Measurements from ENCODE around the gene LYZ.

The LYZ gene

DNA sequence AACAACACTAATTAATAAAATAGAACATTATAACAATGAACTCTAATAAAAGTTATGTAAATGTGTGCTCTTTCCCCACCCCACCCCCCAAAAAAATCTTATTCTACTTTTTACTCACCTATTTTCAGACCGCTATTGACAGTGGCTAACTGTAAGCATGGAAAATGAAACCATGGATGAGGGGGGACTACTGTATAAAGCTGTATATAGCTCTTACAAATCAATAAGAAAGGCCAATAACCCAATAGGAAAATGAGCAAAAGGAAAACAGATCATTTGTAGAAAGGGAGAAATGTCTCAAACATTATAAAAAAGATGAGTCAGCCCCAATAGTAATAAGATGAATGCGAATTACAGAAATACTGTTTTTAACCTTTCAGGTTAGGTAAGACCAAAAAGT is 38.7 kb downstream of the LYZ start:
- DNase-seq (ENCODE audit: low read depth in 3 of 3) = no peak

- no peak for DNase-seq (ENCODE audit: low read depth in 3 of 3)
These were observed 40.2 kb downstream of the LYZ start for GRCh38 chr12:69388371-69388770.

DNA sequence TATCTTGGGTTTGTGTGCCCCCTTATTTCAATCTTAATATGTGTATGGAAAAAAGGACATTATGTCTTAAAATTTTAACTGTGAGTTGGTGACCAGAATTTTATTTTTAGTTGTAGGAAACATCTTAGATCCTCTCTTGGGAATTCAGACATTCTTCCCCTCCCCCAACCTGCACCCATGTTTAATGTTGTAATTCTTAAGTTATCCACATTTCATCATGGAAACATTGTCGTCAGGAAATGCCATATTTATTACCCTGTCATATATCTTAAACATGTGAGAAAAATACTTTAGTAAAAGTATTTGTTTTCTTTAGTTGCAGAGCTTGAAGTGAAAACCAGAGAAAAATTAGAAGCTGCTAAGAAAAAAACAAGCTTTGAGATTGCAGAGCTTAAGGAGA is 41.6 kb downstream of the LYZ start:
- no peak for DNase-seq (ENCODE audit: low read depth in 3 of 3)

DNA sequence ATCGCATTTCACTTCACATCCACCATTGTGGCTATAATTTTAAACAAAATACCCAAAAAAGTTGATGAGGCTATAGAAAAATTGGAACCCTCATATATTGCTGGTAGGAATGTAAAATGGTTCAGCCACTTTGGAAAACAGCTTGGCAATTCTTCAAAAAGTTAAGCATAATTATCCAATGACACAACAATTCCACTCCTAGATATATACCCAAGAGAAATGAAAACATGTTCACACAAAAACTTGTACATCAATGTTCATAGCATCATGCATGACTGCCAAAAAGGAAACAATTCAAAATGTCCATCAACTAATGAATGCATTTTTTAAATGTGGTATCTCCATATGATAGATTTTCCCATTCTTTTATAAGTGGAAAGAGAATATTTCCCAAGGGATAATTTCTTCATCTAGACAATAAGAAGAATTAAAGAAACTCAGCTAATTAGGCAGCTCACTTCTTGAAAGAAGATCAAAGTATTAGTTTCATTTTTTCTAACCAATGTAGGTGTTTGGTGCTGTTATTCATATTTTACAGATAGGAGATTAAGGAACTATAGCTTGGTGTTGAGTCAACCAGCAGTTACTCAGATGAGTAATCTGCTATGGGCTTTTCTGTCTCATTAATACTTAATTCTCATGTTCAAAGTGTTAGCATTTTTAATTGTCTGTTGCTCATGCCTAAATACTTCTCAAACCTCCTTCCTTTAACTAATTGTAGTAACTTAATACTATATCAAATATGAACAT is 44.2 kb downstream of the LYZ start:
- no peak for DNase-seq (ENCODE audit: low read depth in 3 of 3)

- no peak for DNase-seq (ENCODE audit: low read depth in 3 of 3)
These were observed 47.9 kb downstream of the LYZ start for GRCh38 chr12:69396041-69396440.

- no peak for DNase-seq (ENCODE audit: low read depth in 3 of 3)
These were observed 48.8 kb downstream of the LYZ start for GRCh38 chr12:69396963-69397362.

DNA sequence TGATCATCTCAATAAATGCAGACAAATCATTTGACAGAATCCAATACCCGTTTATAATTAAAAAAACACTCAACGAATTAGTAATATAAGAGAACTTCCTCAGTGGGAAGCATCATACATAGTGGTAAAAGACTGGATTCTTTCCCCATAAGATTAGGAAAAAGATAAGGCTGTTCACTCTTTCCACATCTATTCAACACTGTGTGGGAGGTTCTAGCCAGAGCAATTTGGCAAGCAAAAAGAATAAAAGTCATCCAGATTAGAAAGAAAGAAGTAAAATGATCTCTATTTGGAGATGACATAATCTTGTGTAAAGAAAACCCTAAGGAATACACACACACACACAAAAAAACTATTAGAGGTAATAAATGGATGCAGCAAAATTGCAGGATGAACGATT is 49.8 kb downstream of the LYZ start:
- no peak for DNase-seq (ENCODE audit: low read depth in 3 of 3)

DNA sequence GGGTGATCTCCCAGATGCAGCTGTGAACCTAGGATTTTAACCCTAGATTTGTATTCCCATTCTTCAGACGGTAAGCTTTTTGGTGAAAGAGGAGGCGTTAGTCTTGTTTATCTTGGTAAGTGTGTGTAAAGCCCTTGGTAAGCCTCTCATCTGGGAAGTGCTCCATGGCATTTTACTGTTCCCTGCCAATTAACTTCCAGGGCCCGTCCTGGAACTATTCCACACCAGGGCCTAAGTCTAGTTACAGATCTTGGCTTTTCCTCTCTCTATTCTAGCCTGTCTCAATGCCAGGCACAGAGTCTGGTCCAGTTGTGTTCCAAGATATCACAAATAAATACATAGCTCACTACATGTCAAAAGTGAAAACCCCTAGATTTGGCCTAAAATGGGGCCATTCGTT is 53.8 kb downstream of the LYZ start:
- DNase-seq (ENCODE audit: low read depth in 3 of 3) = no peak
